Activated effector memory CD4-positive, alpha-beta T cell treated with anti-CD3 and anti-CD28 coated beads, Interleukin-2, amount 50 U/mL, for 16 hours (primary cell): ENCODE measurements around the gene TRAM2.

Experiments used
- DNase-seq: peaks from one replicate; pipeline ENCODE4 v3.0.0-alpha.2; 2020

The TRAM2 gene, protein sequence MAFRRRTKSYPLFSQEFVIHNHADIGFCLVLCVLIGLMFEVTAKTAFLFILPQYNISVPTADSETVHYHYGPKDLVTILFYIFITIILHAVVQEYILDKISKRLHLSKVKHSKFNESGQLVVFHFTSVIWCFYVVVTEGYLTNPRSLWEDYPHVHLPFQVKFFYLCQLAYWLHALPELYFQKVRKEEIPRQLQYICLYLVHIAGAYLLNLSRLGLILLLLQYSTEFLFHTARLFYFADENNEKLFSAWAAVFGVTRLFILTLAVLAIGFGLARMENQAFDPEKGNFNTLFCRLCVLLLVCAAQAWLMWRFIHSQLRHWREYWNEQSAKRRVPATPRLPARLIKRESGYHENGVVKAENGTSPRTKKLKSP

DNA sequence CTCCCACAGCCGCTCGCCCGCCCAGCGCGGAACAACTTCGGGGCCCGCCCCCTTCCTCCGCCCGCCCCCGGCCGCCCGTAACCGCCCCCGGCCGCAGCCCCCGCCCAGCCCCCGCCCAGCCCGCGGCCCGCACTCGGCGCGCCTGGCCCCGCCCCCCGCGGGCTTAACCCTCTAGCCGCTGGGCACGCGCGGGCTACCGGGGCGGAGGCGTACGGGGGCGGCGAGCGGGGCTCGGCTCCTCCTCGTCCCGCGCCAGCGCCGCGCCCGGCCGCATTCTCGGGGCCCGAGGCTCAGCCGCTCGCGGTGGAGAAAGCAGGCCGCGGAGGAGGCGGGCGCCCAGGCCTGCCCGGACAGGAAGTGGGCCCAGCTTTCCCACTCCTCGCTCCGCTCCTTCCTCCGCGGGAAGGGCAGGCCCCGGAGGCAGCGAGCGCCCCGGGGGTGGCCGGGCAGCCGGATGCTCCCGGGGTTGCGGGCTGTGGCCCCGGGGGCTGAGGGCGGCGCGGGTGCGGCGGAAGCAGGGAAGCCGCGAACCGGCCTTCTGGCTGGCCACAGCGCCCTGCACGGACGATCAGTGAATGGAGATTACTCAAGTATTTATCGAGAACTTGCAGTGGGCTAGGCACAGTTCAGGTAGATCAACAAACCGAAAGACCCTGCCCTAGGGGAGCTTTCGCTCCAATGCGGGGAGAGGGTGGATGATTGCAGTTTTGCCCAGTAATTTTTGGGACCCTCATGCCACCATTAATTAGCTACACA is at the start of gene TRAM2:
Gene TRAM2 (minus strand): TSS at position 39 of the 756 bp plus-strand sequence. CDS start 145 bp downstream, outside the sequence.
- peak; percentile 92 for DNase-seq

DNA sequence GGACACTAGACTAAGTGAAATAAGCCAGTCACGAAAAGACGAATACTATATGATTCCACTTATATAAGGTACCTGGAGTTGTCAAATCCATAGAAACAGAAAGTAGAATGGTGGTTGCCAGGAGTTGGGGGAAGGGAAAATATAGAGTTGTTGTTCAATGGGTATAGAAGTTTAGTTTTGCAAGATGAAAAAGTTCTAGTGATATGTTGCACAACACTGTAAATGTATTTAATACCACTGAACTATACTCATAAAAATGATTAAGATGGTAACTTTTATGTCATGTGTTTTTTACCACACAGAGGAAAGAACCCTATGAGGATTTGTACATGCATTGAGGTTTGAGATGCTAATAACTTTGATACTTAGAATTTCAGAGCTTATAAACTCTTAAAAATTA is 46.0 kb upstream of the TRAM2 start:
- DNase-seq = no peak

DNA sequence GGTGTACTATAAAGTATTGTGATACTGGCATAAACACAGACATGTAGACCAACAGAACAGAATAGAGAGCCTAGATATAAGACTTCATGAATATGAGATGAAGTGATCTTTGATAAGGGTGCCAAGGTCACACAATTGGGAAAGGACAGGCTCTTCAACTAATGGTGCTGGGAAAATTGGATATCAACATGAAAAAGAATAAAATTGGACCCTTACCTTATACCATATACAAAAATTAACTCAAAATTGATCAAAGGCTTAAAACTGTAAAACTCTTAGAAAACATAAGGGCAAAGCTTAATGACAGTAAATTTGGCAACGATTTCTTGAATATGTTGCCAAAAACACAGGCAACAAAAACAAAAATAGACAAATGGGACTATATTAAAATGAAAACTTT is 44.8 kb upstream of the TRAM2 start:
- no peak for DNase-seq

DNA sequence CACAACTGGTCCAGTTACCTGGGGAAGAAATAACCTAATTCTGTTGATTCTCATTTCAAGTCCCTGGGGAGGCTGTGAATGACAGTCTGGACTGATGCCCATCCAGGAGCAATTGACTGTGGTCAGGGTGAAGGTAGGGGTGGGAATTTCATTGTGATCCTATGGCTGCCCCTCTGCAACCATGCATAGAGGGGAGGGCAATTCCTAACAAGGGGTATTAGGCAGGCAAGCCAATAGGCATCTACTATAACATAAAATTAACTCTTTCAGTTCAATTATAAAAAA is 44.0 kb upstream of the TRAM2 start:
- DNase-seq = no peak

DNA sequence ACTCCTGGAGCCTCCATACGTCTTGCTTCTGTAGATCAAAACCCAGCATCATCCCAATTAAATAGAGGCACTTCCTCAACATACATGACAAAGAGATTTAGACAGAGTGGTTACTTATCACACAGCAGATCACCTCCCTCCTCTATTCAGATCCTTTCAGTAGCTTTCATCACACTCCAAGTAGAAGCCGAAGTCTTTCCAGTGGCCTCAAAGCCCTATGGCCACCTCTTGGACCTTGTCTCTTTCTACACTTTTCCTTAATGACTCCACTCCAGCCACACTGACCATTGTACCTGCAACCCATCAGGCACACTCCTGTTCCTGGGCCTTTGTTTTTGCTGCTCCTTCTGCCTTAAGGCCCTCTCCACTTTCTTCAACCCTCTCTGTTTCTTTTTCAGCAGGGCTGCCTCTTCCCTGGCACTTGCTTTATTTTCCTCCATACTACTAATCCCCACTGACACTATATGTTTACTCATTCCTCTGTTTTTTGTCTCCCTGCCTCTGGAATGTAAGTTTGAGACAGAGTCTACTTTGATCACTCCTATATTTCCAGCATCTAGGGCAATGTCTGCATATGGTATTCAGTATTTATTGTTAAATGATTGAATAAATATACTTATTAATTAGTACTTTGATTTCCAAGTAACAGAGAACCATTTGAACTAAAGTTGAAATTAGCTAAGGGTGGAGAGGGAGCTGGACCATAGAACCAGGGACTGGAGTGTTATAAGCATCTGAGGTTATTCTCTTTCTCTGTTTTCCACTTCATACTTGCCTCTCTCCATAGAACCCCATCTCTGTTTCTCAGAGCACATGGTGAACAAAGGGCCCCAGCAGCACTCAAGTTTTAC is 43.4 kb upstream of the TRAM2 start:
- no peak for DNase-seq

DNA sequence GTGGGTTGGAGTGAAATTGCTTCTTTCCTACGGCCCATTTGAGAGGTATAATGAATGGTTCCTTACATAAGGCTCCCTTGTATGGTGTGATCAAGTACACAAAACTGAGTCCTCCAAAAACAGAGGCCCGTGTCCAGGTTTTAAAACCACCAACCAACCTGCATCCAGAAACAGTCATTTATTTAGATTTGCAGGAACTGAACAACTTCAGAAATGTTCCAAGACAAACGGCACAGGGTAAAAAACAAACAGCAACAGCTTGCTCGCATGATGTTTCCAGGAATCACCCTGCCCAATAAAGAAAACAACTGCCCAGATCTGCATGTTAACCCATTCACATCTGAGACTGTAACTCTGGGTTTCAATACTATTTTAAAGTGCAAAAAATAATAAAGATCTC is 40.2 kb upstream of the TRAM2 start:
- DNase-seq = no peak

DNA sequence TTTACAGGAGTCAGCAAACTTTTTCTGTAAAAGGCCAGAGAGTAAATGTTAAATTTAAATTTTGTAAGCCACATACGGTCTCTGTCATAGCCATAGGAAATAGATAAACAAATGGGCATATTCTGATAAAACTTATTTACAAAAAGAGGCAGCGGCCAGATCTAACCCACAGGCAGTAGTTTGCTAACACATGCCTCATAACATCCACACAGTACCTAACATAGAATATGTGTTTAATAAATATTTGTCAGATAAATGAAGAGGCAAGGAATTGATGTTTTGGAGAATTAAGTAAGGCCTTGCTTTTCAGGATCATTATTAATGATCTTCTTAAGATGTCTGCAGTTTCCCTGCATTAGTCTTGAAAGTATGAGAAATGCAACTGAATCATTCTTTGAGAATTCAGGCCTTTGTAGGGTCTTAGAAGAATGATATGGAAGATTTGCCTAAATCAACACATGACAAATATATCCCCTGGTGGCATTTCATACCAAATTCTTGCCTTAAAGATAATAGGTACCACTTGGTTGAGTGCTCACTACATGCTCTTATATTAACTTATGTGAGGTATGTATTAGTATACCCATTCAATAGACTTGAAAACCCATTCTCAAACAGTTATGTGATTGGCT is 39.3 kb upstream of the TRAM2 start:
- no peak for DNase-seq

DNA sequence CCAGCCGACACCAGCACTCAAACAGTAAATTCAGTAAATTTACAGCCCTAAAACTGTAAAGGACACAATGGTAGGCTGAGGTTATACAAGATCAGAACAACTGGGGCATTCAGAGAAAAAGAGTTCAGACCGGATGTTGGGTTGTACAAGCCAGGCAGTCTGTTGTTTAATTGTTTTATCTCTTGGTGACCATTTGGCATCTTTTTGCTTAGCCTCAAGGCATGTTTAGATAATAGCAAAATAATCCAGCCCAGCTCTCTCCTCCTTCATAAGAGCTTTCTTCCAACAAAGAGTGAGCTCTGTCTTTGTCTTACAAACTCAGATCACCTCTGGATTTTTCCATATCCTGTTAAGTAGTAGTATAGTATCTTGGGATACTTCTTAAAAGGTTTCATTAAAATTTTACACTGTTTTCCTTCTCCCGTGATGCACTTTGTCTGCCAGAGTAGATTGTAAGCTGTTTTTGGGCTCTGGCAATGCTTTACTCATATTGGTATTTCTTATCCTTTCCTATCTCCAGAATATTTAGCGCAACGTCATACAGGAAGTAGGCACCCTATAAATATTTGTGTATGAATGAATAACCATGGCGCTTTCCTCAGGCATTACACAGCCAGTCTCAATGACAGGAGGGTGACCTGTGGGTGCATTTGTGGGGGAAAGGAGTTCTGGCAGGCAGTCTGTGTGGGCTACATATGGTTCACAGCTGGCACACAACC is 35.6 kb upstream of the TRAM2 start:
- DNase-seq = no peak

DNA sequence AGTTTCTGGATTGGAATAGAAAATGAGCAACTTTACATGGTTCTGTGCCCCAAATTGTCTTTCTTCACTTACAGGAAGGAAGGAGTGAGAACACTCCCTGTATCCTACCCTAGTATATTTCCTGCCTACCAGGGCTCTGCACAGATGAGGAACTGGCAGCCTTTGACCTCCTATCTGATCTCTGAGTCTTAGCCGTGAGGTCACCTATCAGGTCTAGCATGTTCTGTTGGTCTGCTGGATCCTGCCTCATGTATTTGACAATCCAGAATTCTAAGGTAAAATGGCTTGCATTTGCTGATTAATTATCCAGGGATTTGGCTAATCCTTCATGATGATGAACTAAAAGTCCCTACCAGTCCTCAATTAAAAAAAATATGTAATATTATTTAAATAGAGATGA is 35.0 kb upstream of the TRAM2 start:
- no peak for DNase-seq

DNA sequence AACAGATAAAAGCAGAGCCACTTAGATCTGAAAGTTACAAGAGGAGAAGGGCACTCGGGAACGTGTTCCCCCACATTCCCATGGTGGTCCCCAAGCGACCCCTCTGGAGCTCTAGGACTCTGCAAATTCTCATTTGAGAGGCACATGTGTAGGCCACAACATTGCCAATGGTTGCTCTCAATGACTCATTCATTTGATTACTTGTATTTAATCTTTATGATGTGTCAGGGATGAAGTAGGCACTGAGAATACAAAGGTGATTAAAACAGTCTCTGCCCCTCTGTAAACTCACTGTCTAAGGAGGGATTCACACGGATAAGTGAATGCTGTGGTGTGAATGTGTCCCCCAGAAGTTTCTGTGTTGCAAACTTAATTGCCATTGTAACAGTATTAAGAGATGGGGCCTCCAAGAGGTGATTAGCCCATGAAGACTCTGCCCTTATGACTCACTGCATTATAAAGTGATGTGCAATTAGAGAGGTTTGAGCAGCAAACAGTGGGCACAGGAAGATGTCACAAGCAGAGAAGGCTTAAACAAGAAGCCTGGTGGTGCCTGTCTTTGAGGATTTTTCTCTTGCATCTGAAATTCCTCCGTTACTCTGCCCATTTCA is 34.0 kb upstream of the TRAM2 start:
- DNase-seq = no peak

DNA sequence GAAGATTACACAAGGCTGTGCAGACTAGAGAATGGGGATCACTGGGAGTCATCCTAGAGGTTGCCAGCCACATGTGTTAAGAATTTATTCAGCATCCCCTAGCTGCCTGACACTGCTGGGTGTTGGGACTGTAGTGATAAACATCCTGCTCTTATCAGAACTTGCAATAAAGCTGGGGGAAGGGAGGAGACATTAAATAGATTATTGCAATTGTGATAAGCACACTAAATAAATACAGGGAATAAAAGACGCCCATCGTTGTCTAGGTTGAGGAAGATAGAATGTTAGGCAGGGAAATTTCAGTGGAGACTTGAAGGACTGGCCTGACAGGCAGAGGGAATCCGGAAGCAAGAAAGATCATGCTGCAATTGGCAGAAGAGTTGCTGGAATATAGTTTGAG is 33.2 kb upstream of the TRAM2 start:
- no peak for DNase-seq

DNA sequence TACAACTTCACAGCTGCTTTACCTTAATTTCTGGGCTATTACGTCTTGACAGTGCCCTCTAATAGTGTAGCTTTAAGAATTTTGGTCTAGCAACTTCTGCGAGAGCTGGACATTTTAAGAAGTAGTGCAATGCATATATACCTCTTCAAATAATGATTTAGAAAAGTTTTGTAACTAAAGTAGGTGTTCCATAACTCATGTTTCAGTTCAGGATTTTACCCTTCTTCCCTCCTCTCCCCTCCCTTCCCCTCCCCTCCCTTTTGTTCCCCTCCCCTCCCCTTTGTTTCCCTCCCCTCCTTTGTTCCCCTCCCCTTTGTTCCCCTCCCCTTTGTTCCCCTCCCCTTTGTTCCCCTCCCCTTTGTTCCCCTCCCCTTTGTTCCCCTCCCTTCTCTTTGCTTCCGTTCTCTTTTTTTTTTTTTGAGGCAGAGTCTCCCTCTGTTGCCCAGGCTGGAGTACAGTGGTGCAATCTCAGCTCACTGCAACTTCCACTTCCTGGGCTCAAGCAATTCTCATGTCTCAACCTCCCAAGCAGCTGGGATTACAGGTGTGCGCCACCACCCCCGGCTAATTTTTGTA is 28.8 kb upstream of the TRAM2 start:
- DNase-seq = no peak

DNA sequence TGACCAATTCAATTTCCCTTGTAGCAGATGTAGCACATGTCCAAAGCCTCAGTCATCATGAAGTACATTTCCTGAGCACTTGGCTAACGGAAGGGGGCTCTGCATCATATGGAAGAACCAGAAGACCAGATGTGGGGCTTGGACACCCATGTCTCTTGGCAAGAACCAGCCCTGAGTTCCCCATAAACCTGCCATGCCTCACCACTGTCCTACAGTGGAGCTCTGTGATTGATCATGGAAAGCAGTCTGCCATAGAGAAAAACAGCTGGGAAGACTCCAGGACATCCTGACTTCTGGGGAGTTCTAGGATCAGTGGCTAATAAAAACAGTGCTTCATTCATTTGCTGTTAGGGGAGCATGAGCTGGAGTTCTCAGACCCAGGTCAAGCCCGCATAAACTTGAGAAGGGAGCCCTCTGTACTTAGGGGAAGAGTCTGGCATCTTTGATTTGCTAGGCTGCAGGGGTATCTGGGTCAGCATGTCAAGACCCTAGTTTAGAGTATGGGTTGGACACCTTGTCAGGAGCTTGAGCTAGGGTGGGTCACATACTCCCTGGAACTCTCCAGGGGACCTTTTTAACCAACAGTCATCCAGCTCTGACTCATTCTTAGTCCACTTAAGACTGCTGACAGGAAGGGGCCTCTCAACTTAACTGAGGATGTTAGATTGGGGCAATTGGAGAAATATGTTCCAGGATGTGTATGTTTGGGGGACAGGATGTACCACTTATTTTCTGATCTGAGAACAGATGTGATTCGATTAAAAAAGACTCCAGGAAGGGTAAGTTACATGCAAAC is 26.3 kb upstream of the TRAM2 start:
- DNase-seq = no peak

DNA sequence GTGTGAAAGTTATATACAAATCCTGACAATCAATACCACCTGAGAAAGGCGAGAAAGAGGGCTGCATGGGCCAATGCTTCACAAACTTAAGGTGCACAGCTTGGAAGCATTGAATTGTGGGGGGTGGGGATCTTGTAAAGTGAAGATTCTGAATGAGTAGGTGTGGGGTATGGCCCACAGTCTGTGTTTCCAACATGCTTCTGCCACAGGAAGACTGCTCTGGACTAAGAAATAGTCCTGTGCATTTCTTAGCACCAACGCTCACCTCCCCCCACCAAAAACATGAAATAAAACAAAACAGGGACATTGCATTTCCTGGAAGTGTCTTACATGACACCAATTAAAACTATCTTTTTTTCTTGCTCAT is 21.9 kb upstream of the TRAM2 start:
- DNase-seq = no peak

DNA sequence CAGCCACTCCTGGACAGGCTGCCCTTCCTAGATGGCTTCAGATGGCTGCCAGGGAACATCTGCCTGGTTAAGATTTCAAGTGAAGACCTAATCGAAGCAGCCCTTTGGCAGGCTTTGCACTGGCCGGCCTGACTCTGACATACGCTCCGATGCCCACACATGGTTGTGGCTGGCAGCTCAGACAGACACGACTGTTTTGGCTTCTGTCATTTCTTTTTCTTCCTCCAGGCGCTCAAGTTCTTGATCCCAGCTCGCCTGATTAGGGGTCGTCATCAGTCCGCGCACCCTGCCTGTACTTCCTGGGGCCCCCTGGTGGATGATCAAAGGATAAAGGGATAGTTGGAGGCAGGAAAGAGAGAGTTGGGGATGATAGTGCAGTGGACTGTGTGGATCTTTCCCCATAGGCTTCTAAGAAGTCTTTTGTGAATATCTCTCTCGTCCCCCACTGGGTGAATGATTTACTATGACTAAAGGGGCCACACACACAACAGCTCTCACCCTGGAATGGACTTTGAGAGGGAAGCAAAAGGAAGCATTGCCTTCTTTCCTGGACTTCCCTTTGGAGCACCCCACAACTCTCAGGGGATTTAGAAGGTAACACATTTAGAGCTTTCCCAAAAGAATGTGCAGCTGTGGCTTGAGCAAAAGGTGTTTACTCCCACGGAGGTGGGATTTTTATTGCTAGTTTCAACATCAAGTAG is 21.4 kb upstream of the TRAM2 start:
- no peak for DNase-seq

DNA sequence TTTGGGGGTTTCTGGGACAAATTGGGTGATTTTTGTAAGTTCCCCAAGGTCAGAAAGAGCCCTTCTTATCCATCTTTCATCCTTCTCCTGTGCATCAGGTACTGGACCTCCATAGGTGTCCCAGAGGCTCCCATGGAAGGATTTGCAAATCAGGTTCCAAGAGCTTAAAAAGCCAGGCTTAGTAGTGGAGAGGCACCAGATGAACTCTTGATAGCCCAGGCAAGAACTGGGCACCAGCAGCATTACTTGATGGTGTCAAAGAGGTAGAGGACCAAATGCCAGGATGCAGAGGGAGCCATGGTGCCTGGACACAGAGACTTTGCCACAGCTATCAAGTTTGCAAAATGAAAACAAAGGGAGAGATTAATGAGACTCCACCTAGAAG is 20.9 kb upstream of the TRAM2 start:
- DNase-seq = no peak

DNA sequence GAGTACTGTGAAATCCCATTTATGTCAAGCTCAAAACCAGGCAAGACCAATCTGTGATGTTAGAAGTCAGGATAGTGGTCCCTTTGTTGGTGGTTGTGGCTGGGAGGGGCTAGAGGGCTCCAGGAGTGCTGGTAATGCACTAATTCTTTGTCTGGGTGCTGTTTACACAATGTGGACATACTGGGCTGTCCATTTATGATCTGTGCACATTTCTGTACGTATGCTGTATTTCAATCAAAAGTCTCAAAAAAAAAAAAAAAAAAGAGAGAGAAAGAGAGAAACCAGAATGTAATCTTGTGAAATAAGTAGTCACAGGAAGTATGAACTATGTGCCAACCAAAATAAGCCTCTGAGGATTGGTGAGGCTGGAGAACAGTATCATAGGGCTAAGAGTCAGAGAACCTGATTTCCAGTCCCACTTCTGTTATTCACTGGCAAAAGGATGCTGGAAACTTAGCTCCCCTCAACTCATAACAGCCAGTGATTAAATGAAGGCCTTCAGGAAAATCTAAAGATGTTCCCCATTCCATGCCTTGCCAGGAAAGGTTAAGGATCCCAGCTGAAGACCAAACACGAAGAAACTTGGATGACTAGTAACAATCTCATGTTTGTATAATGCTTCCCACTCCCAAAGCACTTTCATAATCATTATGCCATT is 19.6 kb upstream of the TRAM2 start:
- DNase-seq = no peak

DNA sequence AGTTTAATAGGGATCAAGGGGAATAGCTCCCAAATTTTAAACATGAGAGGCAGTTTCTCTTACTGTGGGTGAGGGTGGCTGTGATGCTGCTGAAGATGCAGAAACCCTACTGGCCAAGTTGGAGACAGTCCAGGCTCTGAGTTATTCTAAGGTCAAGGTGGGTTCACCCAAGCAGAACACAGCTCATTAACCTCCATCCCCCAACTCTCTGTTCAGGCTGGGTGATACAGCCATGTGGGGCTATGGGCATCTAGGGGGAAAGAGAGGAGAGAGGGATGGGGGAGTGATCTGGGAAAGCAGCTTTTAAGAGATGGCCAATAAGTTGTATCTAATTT is 18.9 kb upstream of the TRAM2 start:
- DNase-seq = no peak

DNA sequence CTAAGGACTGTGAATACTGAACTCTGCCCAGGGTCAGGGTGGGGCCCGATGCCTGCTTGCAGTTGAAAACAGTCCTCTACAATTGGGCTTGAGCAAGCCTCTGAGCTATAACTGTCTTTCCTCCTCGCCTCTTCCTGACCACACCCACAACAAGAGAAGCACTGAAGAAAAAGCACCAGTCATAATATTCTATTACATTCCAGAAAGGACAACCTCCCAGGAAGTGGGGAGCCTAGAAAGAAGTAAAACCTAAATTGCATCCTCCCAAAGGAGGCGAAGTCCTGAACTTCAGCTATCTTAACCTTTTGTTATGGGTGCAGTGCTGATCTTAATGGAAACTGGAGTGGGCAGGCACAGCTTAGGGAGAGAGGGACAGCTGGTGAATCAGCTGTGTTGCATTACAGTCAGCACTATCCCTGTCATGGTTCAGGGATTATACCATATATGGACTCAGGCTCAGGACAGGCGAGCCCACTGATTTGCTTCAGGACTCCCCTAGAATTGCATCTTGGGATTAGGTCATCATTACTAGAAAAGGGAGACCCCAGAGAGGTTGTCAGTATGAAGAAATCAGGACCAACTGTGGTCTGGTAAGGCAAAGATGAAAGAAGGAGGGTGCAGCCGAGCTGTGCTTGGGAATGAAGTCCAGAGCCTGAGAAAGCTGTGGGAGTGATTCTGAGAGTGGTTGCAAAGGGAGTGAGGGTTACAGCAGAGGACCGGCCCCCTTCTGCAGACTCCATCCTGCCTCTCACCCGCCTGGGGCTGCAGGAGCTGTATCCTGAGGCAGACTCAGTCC is 18.3 kb upstream of the TRAM2 start:
- no peak for DNase-seq
